PC-9 (cell line): ENCODE results near the gene VOPP1. TPM values are rescaled to one million over a fixed set of nuclear protein-coding genes. Genes with fewer than 3 reads are reported as not detected.

Experiments used
- BruUV-seq: library from RNA; stranded (reverse); fragments of 400-500 nt; replicated peaks from 2 replicates; lab custom pipeline; 2021; lab: Mats Ljungman, UMichigan
- CTCF ChIA-PET: fragments of 300-600 bp; sonication (Branson Sonifier 250); formaldehyde crosslinking; loops from one replicate; lab custom pipeline; 2022; ENCODE audit warnings: antibody characterized with exemption; lab: Charles Lee
- POLR2A ChIA-PET: fragments of 300-600 bp; sonication (Branson Sonifier 250); formaldehyde crosslinking; loops from one replicate; lab custom pipeline; 2022; ENCODE audit warnings: antibody characterized with exemption; ENCODE audit not compliant: unreplicated experiment; lab: Charles Lee
- DNase-seq, 2 experiments: peaks; one replicate each; pipeline versions ENCODE4 v3.0.0 to v3.0.0-alpha.2; 2015 to 2022; ENCODE audit warnings: mixed read lengths in 1 of 2
- H2AFZ ChIP-seq: fragments of 200-600 bp; sonication (generic); 2 replicates; pipeline ENCODE4 v1.8.1; 2017; ENCODE audit warnings: antibody characterized with exemption
- H3F3A ChIP-seq: fragments of 200-600 bp; sonication (generic); 2 replicates; pipeline ENCODE4 v1.8.1; 2017; ENCODE audit warnings: antibody characterized with exemption, mild to moderate bottlenecking, low read depth; ENCODE audit not compliant: insufficient read depth
- H3K27ac ChIP-seq: fragments of 200-600 bp; sonication (generic); 2 replicates; pipeline ENCODE4 v1.6.1; 2016; ENCODE audit warnings: mixed run types
- H3K27me3 ChIP-seq: fragments of 200-600 bp; sonication (generic); 2 replicates; pipeline ENCODE4 v1.6.1; 2016; ENCODE audit warnings: low read depth, mixed run types; ENCODE audit not compliant: insufficient read depth
- H3K36me3 ChIP-seq: fragments of 200-600 bp; sonication (generic); 2 replicates; pipeline ENCODE4 v1.6.1; 2016; ENCODE audit warnings: low read depth, mixed run types
- H3K4me1 ChIP-seq: fragments of 200-600 bp; sonication (generic); replicated peaks from 2 replicates; pipeline ENCODE4 v1.6.1; 2016; ENCODE audit warnings: mixed run types; ENCODE audit not compliant: insufficient read depth
- H3K4me2 ChIP-seq: fragments of 200-600 bp; sonication (generic); 2 replicates; pipeline ENCODE4 v1.6.1; 2017; ENCODE audit warnings: mixed run types
- H3K4me3 ChIP-seq: fragments of 200-600 bp; sonication (generic); 2 replicates; pipeline ENCODE4 v1.6.1; 2016; ENCODE audit warnings: mixed run types
- H3K79me2 ChIP-seq: fragments of 200-600 bp; sonication (generic); 2 replicates; pipeline ENCODE4 v1.6.1; 2017; ENCODE audit warnings: low read depth, mixed run types
- H3K9me2 ChIP-seq: fragments of 200-600 bp; sonication (generic); 2 replicates; pipeline ENCODE4 v1.8.1; 2017; ENCODE audit warnings: mild to moderate bottlenecking; ENCODE audit not compliant: insufficient read depth
- H3K9me3 ChIP-seq: fragments of 200-600 bp; sonication (generic); 2 replicates; pipeline ENCODE4 v1.8.1; 2016; ENCODE audit warnings: low read depth; ENCODE audit not compliant: insufficient read depth
- H4K20me1 ChIP-seq: fragments of 200-600 bp; sonication (generic); 2 replicates; pipeline ENCODE4 v1.8.1; 2017; ENCODE audit not compliant: insufficient read depth
- CTCF ChIP-seq: fragments of 200-600 bp; sonication (generic); conservative IDR thresholded peaks from 2 replicates; pipeline ENCODE4 v1.6.1; 2017; ENCODE audit warnings: mixed run types, antibody characterized with exemption, mild to moderate bottlenecking, moderate library complexity
- EZH2 ChIP-seq: fragments of 200-600 bp; sonication (generic); IDR thresholded peaks from 2 replicates; pipeline ENCODE4 v1.8.0; 2017; ENCODE audit warnings: antibody characterized with exemption, low read depth
- intact Hi-C: fragments of 100-400 bp; cut with micrococcal nuclease; formaldehyde crosslinking; loops from one replicate; pipeline ENCODE4 v1.10.0; 2022; ENCODE audit not compliant: unreplicated experiment
- total RNA-seq: library from RNA; stranded (reverse); gene quantifications from 2 replicates; pipeline ENCODE4 v1.2.3, GENCODE V29; 2021

The VOPP1 gene
- total RNA-seq, 1 experiment from 2014 or later: 207 TPM

GRCh38 chr7:55493408-55493807 is 78.9 kb downstream of the VOPP1 start:
- no peak for DNase-seq
- no peaks in the 10 kb centered on the region for H3K4me1 ChIP-seq
- H3K4me3 ChIP-seq: no peak overlapping the region
- H3K79me2 ChIP-seq: no peaks in the 10 kb centered on the region
- H4K20me1 ChIP-seq: peaks cover 7% of the 10 kb centered on the region
- no peak overlapping the region for H3K4me2 ChIP-seq
- H3F3A ChIP-seq: no peaks in the 10 kb centered on the region
- POLR2A ChIA-PET: no interaction called here
- H3K27me3 ChIP-seq: no peaks in the 10 kb centered on the region
- TF ChIP-seq EZH2: no peak
- TF ChIP-seq CTCF: no peak
- H3K9me2 ChIP-seq: no peaks in the 10 kb centered on the region
- CTCF ChIA-PET: no interaction called here
- peaks cover 31% of the 10 kb centered on the region for H3K36me3 ChIP-seq
- H2AFZ ChIP-seq: no peak overlapping the region
- BruUV-seq: no TSS peak
- intact Hi-C loops: no loop called here
- no peaks in the 10 kb centered on the region for H3K9me3 ChIP-seq
- H3K27ac ChIP-seq: no peak overlapping the region

DNA sequence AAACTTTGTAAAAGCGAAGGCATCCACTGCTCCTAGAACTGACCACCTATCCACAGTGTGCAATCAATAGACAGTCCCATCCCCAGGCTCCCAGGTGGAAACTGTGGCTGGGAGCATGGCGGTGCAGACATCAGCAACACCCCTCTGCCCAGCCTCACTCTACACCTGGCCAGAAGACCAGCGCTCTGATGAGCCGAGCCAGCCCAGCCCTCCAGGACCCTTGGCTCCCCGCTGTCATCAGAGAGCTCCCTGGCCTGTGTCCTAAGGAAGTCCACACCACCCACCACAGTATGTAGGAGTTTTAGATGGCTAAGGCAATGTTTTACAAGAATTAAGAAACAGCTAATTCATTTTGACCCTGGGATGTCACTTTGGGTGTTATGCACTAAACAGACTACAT is 81.0 kb downstream of the VOPP1 start:
- no TSS peak for BruUV-seq
- Histone ChIP-seq H3K4me3 (no peak overlapping the region), H3K9me2 (no peaks in the 10 kb centered on the region), H3F3A (no peaks in the 10 kb centered on the region), H4K20me1 (peaks cover 21% of the 10 kb centered on the region), H3K27ac (no peak overlapping the region), H3K27me3 (no peaks in the 10 kb centered on the region), H3K9me3 (no peaks in the 10 kb centered on the region), H3K4me2 (no peak overlapping the region), H3K79me2 (no peaks in the 10 kb centered on the region), H2AFZ (no peak overlapping the region), H3K4me1 (no peaks in the 10 kb centered on the region), H3K36me3 (peaks cover 21% of the 10 kb centered on the region)
- TF ChIP-seq EZH2 (no peak), CTCF (no peak)
- DNase-seq: no peak
- CTCF ChIA-PET: no interaction called here
- POLR2A ChIA-PET: interaction anchor here (0.9 kb wide), 1 partner anchor 72 kb away, joined by 4 read pairs; no protein-coding TSS in a partner anchor
- intact Hi-C loops: no loop called here

- no peak overlapping the region for H2AFZ ChIP-seq
- BruUV-seq: TSS peak; percentile 2
- CTCF ChIA-PET: no interaction called here
Measured at GRCh38 chr7:55490099-55490498, 82.2 kb downstream of the VOPP1 start.

More at GRCh38 chr7:55490099-55490498, 82.2 kb downstream of the VOPP1 start:
- H3K9me2 ChIP-seq: no peaks in the 10 kb centered on the region
- H4K20me1 ChIP-seq: peaks cover 21% of the 10 kb centered on the region
- H3K27ac ChIP-seq: no peak overlapping the region
- no peaks in the 10 kb centered on the region for H3K79me2 ChIP-seq
- peaks cover 20% of the 10 kb centered on the region for H3K36me3 ChIP-seq
- POLR2A ChIA-PET: no interaction called here
- H3K4me3 ChIP-seq: no peak overlapping the region
- H3K4me1 ChIP-seq: no peaks in the 10 kb centered on the region
- no peaks in the 10 kb centered on the region for H3F3A ChIP-seq
- TF ChIP-seq CTCF (no peak), EZH2 (no peak)
- intact Hi-C loops: no loop called here
- H3K27me3 ChIP-seq: no peaks in the 10 kb centered on the region
- H3K4me2 ChIP-seq: no peak overlapping the region
- H3K9me3 ChIP-seq: no peaks in the 10 kb centered on the region
- no peak for DNase-seq
